Measurements from ENCODE around the gene TTC12.

DNA sequence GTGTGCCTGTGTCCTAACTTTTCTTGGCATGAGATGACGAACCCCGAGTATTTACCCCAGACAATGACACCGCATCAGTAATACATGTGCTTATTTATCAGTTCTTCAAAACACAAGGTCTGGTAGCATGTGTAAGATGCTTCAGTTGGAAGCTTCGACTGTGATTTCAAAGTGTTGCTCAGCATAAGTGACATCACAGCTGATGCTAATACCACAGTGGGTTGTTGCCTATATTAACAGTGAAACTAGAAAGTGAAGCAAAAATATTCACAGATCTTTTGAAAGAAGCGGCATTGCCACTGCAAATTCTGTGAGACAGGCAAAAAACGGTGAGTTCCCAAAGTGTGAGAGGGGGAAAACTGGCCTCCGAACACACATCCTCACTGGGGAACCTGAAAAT lies 18.4 kb upstream of the TTC12 start:
- TF ChIP-seq, protein P1, sequence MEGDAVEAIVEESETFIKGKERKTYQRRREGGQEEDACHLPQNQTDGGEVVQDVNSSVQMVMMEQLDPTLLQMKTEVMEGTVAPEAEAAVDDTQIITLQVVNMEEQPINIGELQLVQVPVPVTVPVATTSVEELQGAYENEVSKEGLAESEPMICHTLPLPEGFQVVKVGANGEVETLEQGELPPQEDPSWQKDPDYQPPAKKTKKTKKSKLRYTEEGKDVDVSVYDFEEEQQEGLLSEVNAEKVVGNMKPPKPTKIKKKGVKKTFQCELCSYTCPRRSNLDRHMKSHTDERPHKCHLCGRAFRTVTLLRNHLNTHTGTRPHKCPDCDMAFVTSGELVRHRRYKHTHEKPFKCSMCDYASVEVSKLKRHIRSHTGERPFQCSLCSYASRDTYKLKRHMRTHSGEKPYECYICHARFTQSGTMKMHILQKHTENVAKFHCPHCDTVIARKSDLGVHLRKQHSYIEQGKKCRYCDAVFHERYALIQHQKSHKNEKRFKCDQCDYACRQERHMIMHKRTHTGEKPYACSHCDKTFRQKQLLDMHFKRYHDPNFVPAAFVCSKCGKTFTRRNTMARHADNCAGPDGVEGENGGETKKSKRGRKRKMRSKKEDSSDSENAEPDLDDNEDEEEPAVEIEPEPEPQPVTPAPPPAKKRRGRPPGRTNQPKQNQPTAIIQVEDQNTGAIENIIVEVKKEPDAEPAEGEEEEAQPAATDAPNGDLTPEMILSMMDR (IDR thresholded peaks at IDR 0.05): no peak
- TF ChIP-seq POLR2A (IDR thresholded peaks at IDR 0.05): no peak

Data from esophagus squamous epithelium (tissue), 4 donors.